NT2/D1 (cell line): ENCODE data around the gene LRIG3.

Experiments
- DNase-seq: peaks from one replicate; pipeline ENCODE4 v3.0.0-alpha.2; 2011; ENCODE audit warnings: low read depth, low spot score
- H3K27me3 ChIP-seq: 2 replicates; pipeline ENCODE4 v1.6.0; 2011; ENCODE audit warnings: mild to moderate bottlenecking; ENCODE audit not compliant: insufficient read length, insufficient read depth
- H3K36me3 ChIP-seq: 2 replicates; pipeline ENCODE4 v1.6.1; 2011; ENCODE audit warnings: mild to moderate bottlenecking, low read length, mixed read lengths; ENCODE audit not compliant: insufficient read depth, insufficient read length
- H3K4me1 ChIP-seq: 2 replicates; pipeline ENCODE4 v1.5.1; 2011; ENCODE audit not compliant: insufficient read depth, insufficient read length
- H3K4me3 ChIP-seq: 2 replicates; pipeline ENCODE4 v1.5.1; 2011; ENCODE audit warnings: low read depth; ENCODE audit not compliant: insufficient read length
- H3K9ac ChIP-seq: 2 replicates; pipeline ENCODE4 v1.6.0; 2011; ENCODE audit warnings: low read depth; ENCODE audit not compliant: insufficient read length
- H3K9me3 ChIP-seq: 2 replicates; pipeline ENCODE4 v1.5.1; 2011; ENCODE audit warnings: mild to moderate bottlenecking, low read length; ENCODE audit not compliant: insufficient read depth
- SUZ12 ChIP-seq: IDR thresholded peaks from 2 replicates; pipeline ENCODE4 v1.6.1; 2011; ENCODE audit not compliant: insufficient read length, insufficient read depth; ENCODE audit errors: extremely low read depth
- YY1 ChIP-seq: IDR thresholded peaks from 2 replicates; pipeline ENCODE4 v1.6.1; 2011; ENCODE audit not compliant: insufficient read length, insufficient read depth
- ZNF274 ChIP-seq: IDR thresholded peaks from 2 replicates; pipeline ENCODE4 v1.6.1; 2011; ENCODE audit warnings: mild to moderate bottlenecking, low read depth, low read length

LRIG3 gene

GRCh38 chr12:58930770-58931324 lies 10.5 kb upstream of the LRIG3 start:
- H3K4me3 ChIP-seq, result no peak overlapping the region
- no peaks in the 10 kb centered on the region for H3K27me3 ChIP-seq
- H3K36me3 ChIP-seq, result no peaks in the 10 kb centered on the region
- DNase-seq, result no peak
- H3K9ac ChIP-seq, result no peak overlapping the region
- H3K4me1 ChIP-seq, result peaks cover under 1% of the 10 kb centered on the region
- TF ChIP-seq SUZ12, result no peak
- TF ChIP-seq ZNF274, result no peak
- TF ChIP-seq YY1, result no peak
- H3K9me3 ChIP-seq, result no peaks in the 10 kb centered on the region

GRCh38 chr12:58927120-58927519 lies 6.8 kb upstream of the LRIG3 start:
- Histone ChIP-seq H3K27me3 (no peaks in the 10 kb centered on the region), H3K9ac (no peak overlapping the region), H3K36me3 (no peaks in the 10 kb centered on the region), H3K9me3 (no peaks in the 10 kb centered on the region), H3K4me3 (no peak overlapping the region), H3K4me1 (peaks cover 2% of the 10 kb centered on the region)
- TF ChIP-seq SUZ12 (no peak), YY1 (no peak), ZNF274 (no peak)
- DNase-seq, result no peak

- Histone ChIP-seq H3K36me3 (no peaks in the 10 kb centered on the region), H3K4me1 (peaks cover 2% of the 10 kb centered on the region), H3K9me3 (no peaks in the 10 kb centered on the region), H3K9ac (no peak overlapping the region), H3K27me3 (no peaks in the 10 kb centered on the region), H3K4me3 (no peak overlapping the region)
- no peak for TF ChIP-seq SUZ12
- TF ChIP-seq ZNF274, result no peak
- no peak for TF ChIP-seq YY1
- no peak for DNase-seq
Observed at GRCh38 chr12:58926586-58926985, 6.3 kb upstream of the LRIG3 start.

GRCh38 chr12:58925751-58926150 lies 5.4 kb upstream of the LRIG3 start:
- no peak overlapping the region for H3K4me3 ChIP-seq
- no peak for DNase-seq
- H3K4me1 ChIP-seq, result peaks cover 2% of the 10 kb centered on the region
- no peaks in the 10 kb centered on the region for H3K27me3 ChIP-seq
- H3K9me3 ChIP-seq, result no peaks in the 10 kb centered on the region
- no peak overlapping the region for H3K9ac ChIP-seq
- no peaks in the 10 kb centered on the region for H3K36me3 ChIP-seq
- TF ChIP-seq YY1 (no peak), SUZ12 (no peak), ZNF274 (no peak)

DNA sequence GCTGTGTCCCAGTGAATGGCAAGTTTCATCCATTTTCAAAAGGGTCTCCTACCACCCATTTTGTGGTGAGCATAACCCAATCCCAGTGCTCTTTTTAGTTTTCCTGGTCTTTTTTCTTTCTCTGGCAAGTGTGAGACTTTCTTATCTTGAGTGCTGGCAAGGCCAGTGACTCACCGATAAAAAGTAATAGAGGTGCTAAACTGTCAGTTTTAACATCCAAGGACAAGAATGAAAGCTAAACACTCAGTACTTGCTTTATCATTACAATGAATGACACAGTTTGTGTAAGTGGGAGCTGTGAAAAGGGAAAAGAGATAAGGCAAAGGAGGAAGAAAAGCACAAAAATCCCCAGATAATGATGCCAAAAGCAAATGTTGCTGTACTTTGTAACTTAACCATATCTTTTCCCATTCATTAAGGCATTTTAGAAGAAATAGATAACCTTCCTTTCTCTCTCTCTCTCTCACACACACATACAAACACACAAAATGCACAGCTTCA lies 4.9 kb upstream of the LRIG3 start:
- no peak for TF ChIP-seq ZNF274
- no peak for TF ChIP-seq SUZ12
- no peak for TF ChIP-seq YY1
- Histone ChIP-seq H3K9me3 (no peaks in the 10 kb centered on the region), H3K27me3 (no peaks in the 10 kb centered on the region), H3K4me1 (peaks cover 2% of the 10 kb centered on the region), H3K9ac (no peak overlapping the region), H3K4me3 (no peak overlapping the region), H3K36me3 (no peaks in the 10 kb centered on the region)
- no peak for DNase-seq

- Histone ChIP-seq H3K36me3 (no peaks in the 10 kb centered on the region), H3K27me3 (no peaks in the 10 kb centered on the region), H3K9me3 (no peaks in the 10 kb centered on the region), H3K9ac (no peak overlapping the region), H3K4me1 (peaks cover 2% of the 10 kb centered on the region), H3K4me3 (no peak overlapping the region)
- TF ChIP-seq ZNF274, result no peak
- TF ChIP-seq SUZ12, result no peak
- no peak for TF ChIP-seq YY1
- DNase-seq, result no peak
Observed at GRCh38 chr12:58924652-58925051, 4.3 kb upstream of the LRIG3 start.

DNA sequence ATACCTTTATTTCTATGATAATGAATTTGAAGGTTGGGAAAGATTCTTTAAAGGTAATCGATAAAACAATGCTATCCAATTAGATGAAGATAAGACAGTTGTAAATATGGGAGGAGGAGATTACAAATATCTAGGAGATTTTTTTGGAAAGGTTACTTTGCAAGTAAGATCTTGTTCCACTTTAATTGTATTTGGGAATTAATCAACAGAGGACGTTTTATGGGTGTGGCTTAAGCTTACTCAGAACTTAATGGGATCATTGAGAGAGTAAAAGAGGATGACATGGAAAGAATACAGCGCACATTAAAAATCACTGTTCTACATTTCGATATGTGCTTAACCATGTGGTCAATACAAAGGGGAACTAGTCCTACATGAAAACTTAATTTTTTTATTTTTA lies 3.5 kb upstream of the LRIG3 start:
- H3K4me1 ChIP-seq, result peaks cover 2% of the 10 kb centered on the region
- H3K9me3 ChIP-seq, result no peaks in the 10 kb centered on the region
- H3K27me3 ChIP-seq, result no peaks in the 10 kb centered on the region
- no peak for DNase-seq
- H3K36me3 ChIP-seq, result no peaks in the 10 kb centered on the region
- TF ChIP-seq YY1 (no peak), SUZ12 (no peak), ZNF274 (no peak)
- H3K4me3 ChIP-seq, result no peak overlapping the region
- no peak overlapping the region for H3K9ac ChIP-seq

GRCh38 chr12:58922849-58923248 lies 2.5 kb upstream of the LRIG3 start:
- TF ChIP-seq SUZ12 (no peak), YY1 (no peak), ZNF274 (no peak)
- Histone ChIP-seq H3K9ac (no peak overlapping the region), H3K27me3 (no peaks in the 10 kb centered on the region), H3K4me1 (peaks cover 2% of the 10 kb centered on the region), H3K9me3 (no peaks in the 10 kb centered on the region), H3K4me3 (no peak overlapping the region), H3K36me3 (no peaks in the 10 kb centered on the region)
- DNase-seq, result no peak
